PC-3 (cell line): ENCODE data around the gene ECE1. TPM values are rescaled to one million over a fixed set of nuclear protein-coding genes. Genes with fewer than 3 reads are reported as not detected.
A peak's percentile ranks its signal among the peaks of the same experiment; 100 is the strongest.

ENCODE experiments used
- ATAC-seq: fragments of 200-7000 bp; cut with Tn5 transposase; 2 replicates; pipeline ENCODE4 v1.9.1; 2020; ENCODE audit warnings: mild to moderate bottlenecking, moderate library complexity
- BruUV-seq: library from RNA; stranded (reverse); fragments of 400-500 nt; replicated peaks from 2 replicates; lab custom pipeline; 2021; lab: Mats Ljungman, UMichigan
- CTCF ChIA-PET: fragments of 300-600 bp; sonication (Branson Sonifier 250); formaldehyde crosslinking; loops from one replicate; lab custom pipeline; 2022; ENCODE audit warnings: antibody characterized with exemption; lab: Charles Lee
- POLR2A ChIA-PET: fragments of 300-600 bp; sonication (Branson Sonifier 250); formaldehyde crosslinking; loops from one replicate; lab custom pipeline; 2022; ENCODE audit warnings: antibody characterized with exemption; ENCODE audit not compliant: unreplicated experiment; lab: Charles Lee
- DNase-seq: peaks from one replicate; pipeline ENCODE4 v3.0.0-alpha.2; 2015
- H2AFZ ChIP-seq: fragments of 300-600 bp; sonication (generic); 2 replicates; pipeline ENCODE4 v1.6.0; 2016; ENCODE audit warnings: antibody characterized with exemption, low read length
- H3F3A ChIP-seq: fragments of 300-600 bp; sonication (generic); one replicate; pipeline ENCODE4 v1.6.0; 2017; ENCODE audit warnings: antibody characterized with exemption, low read length, control low read depth, mild to moderate bottlenecking; ENCODE audit not compliant: unreplicated experiment
- H3K27ac ChIP-seq: fragments of 300-600 bp; sonication (generic); 2 replicates; pipeline ENCODE4 v1.5.1; 2016; ENCODE audit warnings: mild to moderate bottlenecking, low read length
- H3K27me3 ChIP-seq: fragments of 300-600 bp; sonication (generic); 2 replicates; pipeline ENCODE4 v1.6.1; 2016; ENCODE audit warnings: low read length, mixed read lengths
- H3K36me3 ChIP-seq: fragments of 300-600 bp; sonication (generic); 2 replicates; pipeline ENCODE4 v1.6.1; 2016; ENCODE audit warnings: low read depth, mixed run types, low read length, mixed read lengths
- H3K4me1 ChIP-seq: fragments of 300-600 bp; sonication (generic); 2 replicates; pipeline ENCODE4 v1.5.1; 2016; ENCODE audit warnings: low read length; ENCODE audit not compliant: insufficient read depth
- H3K4me2 ChIP-seq: fragments of 300-600 bp; sonication (generic); 2 replicates; pipeline ENCODE4 v1.6.0; 2016; ENCODE audit warnings: low read length
- H3K4me3 ChIP-seq: fragments of 300-600 bp; sonication (generic); 2 replicates; pipeline ENCODE4 v1.5.1; 2016; ENCODE audit warnings: mild to moderate bottlenecking, low read length, mixed read lengths
- H3K79me2 ChIP-seq: fragments of 300-600 bp; sonication (generic); 2 replicates; pipeline ENCODE4 v1.6.1; 2017; ENCODE audit warnings: low read length, mixed read lengths
- H3K9ac ChIP-seq: fragments of 300-600 bp; sonication (generic); 2 replicates; pipeline ENCODE4 v1.6.0; 2016; ENCODE audit warnings: mild to moderate bottlenecking, low read length
- H3K9me2 ChIP-seq: fragments of 300-600 bp; sonication (generic); replicated peaks from 2 replicates; pipeline ENCODE4 v1.6.1; 2016; ENCODE audit warnings: mixed run types, low read length, mixed read lengths
- H3K9me3 ChIP-seq: fragments of 300-600 bp; sonication (generic); 2 replicates; pipeline ENCODE4 v1.6.1; 2016; ENCODE audit warnings: low read length, mixed read lengths
- H4K20me1 ChIP-seq: fragments of 300-600 bp; sonication (generic); 2 replicates; pipeline ENCODE4 v1.6.1; 2016; ENCODE audit warnings: low read length, mixed read lengths
- CTCF ChIP-seq: fragments of 300-600 bp; sonication (generic); conservative IDR thresholded peaks from 2 replicates; pipeline ENCODE4 v1.5.1; 2017; ENCODE audit warnings: antibody characterized with exemption, low read depth, mild to moderate bottlenecking, low read length
- EZH2 ChIP-seq: fragments of 300-600 bp; sonication (generic); IDR thresholded peaks from one replicate; pipeline ENCODE4 v1.6.1; 2017; ENCODE audit warnings: antibody characterized with exemption, mild to moderate bottlenecking, low read length; ENCODE audit not compliant: unreplicated experiment
- EZH2phosphoT487 ChIP-seq: fragments of 300-600 bp; sonication (generic); IDR thresholded peaks from 2 replicates; pipeline ENCODE4 v1.6.1; 2018; ENCODE audit warnings: mild to moderate bottlenecking, antibody characterized with exemption, low read length, borderline replicate concordance
- intact Hi-C: fragments of 100-400 bp; cut with micrococcal nuclease; formaldehyde crosslinking; loops from 2 replicates; pipeline ENCODE4 v1.9.0; 2023
- total RNA-seq: library from RNA; depleted of rRNA; stranded (reverse); fragments of >200 nt; gene quantifications from 2 replicates; pipeline ENCODE4 v1.2.3, GENCODE V29; 2014

ECE1 gene
- total RNA-seq, 1 experiment from 2014 or later: 86.8 TPM

DNA sequence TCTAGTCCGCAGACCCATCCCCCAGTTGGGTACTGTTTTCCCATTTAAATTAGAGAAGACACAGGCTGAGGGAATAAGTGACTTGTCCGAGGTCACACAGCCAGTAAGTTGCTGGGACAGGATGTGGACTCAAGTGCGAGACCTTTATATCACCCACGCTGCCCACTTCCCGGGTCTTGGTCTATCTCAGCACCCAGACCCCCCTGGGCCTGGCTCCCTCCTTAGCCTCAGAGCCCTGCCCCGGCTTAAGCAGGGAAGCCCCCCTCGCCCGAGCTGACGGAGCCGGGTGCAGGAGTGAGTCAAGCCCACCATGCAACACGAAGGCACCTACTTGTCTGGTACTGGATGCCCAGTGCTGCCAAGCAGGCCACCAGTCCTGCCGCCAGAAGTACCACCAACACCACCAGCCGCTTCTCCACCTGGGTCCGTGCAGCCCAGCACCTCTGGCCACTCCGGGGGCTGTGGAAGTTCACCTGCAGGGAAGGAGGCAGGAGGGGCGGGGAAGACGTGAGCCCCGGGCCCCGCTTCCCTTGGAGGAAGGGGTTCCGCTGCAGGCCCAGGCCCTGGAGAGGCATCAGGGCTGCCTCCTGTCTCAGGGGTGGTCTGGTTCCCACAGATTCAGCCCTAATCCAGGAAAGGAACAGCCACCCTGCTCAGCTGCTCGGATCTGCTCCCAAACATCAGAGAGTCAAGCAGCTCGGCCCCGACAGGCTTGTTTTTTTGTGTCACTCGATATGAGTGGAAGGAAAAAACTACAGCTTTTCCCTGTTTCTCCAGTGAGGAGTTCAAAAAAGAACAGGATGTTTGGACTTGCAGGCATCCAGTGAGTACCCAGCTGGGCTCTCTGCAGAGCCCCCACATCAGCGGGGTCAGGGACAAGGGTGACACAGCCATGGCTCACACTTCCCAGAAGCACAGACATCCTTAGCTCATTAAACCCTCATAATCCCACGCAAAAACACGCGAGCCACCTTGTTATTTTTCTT lies 11.1 kb downstream of the ECE1 start:
- TF ChIP-seq CTCF: no peak
- TF ChIP-seq EZH2phosphoT487: no peak
- no peak for TF ChIP-seq EZH2
- H3K9ac ChIP-seq: no peak overlapping the region
- intact Hi-C loops: no loop called here
- no peaks in the 10 kb centered on the region for H3K79me2 ChIP-seq
- no peaks in the 10 kb centered on the region for H4K20me1 ChIP-seq
- H2AFZ ChIP-seq: no peak overlapping the region
- no peaks in the 10 kb centered on the region for H3F3A ChIP-seq
- ChIA-PET CTCF (no interaction called here), POLR2A (interaction anchor here (0.5 kb wide), 1 partner anchor 35 kb away, joined by 3 read pairs; no protein-coding TSS in a partner anchor)
- H3K27me3 ChIP-seq: no peaks in the 10 kb centered on the region
- no peaks in the 10 kb centered on the region for H3K9me3 ChIP-seq
- H3K36me3 ChIP-seq: no peaks in the 10 kb centered on the region; the same call in none of the 2 replicates
- H3K4me1 ChIP-seq: peaks cover 11% of the 10 kb centered on the region
- BruUV-seq: no TSS peak
- H3K4me3 ChIP-seq: no peak overlapping the region
- H3K4me2 ChIP-seq: no peak overlapping the region
- DNase-seq (no peak), ATAC-seq (no peak)
- no peaks in the 10 kb centered on the region for H3K9me2 ChIP-seq
- peak overlapping the region; percentile 11; the same call in 1 of the 2 replicates for H3K27ac ChIP-seq

DNA sequence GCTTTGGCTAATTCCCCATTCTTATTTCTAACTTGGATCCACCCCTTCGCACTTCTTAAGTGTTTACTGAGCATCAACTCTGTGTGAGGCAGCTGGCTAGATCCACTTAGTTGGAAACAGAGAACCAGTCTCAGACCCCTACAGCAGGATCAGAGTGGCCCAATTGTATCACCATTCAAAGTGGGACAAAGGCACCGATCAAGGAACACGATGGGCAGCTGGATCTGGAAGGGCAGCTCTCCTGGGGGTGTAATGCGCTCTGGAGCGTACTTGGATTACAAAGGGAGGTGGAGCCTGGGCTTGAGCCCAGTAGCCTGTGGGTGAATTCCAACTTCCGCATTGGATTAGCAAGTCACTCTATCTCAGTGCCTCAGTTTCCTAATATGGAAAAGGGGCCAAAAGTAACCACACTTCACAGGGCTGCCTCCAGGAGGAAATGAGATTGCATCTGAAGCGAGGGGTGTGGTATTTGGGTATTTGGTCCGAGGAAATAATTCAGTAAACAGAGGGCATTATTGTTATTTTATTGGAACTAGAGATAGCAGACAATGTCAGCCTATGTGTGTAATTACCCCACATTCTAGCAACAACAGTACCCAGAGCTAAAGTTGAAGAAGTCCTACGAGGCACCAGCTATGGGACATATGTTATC lies 11.9 kb downstream of the ECE1 start:
- CTCF ChIA-PET: no interaction called here
- H3K4me2 ChIP-seq: no peak overlapping the region
- no peaks in the 10 kb centered on the region for H3F3A ChIP-seq
- no peaks in the 10 kb centered on the region for H3K27me3 ChIP-seq
- H4K20me1 ChIP-seq: no peaks in the 10 kb centered on the region
- H3K9me2 ChIP-seq: no peaks in the 10 kb centered on the region
- DNase-seq: no peak
- H3K27ac ChIP-seq: no peak overlapping the region
- H3K4me3 ChIP-seq: no peak overlapping the region
- H3K4me1 ChIP-seq: peaks cover 11% of the 10 kb centered on the region
- no peak overlapping the region for H2AFZ ChIP-seq
- H3K36me3 ChIP-seq: no peaks in the 10 kb centered on the region; the same call in 1 of the 2 replicates
- no peak for ATAC-seq
- POLR2A ChIA-PET: no interaction called here
- no peaks in the 10 kb centered on the region for H3K9me3 ChIP-seq
- no peaks in the 10 kb centered on the region for H3K79me2 ChIP-seq
- intact Hi-C loops: no loop called here
- no TSS peak for BruUV-seq
- no peak for TF ChIP-seq CTCF
- no peak for TF ChIP-seq EZH2
- no peak for TF ChIP-seq EZH2phosphoT487
- no peak overlapping the region for H3K9ac ChIP-seq
